HEK293 (cell line): ENCODE data around the gene SEC22A.

Experiments
- CTCF ChIA-PET: fragments of 350-600 bp; formaldehyde crosslinking; extraction: SDS; loops from one replicate; lab custom pipeline; 2021; ENCODE audit warnings: antibody characterized with exemption; lab: Yijun Ruan, JAX
- POLR2A ChIA-PET: fragments of 300-600 bp; formaldehyde crosslinking; extraction: SDS; loops from one replicate; lab custom pipeline; 2020; ENCODE audit warnings: antibody characterized with exemption, inconsistent platforms; lab: Yijun Ruan, JAX
- H3K27ac ChIP-seq: fragments of 200-500 bp; sonication (Bioruptor generic); 2 replicates; pipeline ENCODE4 v1.5.1; 2014; ENCODE audit warnings: low read depth, low read length, control low read depth, inconsistent platforms; ENCODE audit errors: extremely low read depth
- H3K36me3 ChIP-seq, 2 experiments: fragments of 200-500 bp in 1 of 2; sonication (Bioruptor generic) in 1 of 2; 1 replicate in 1 of 2; 2 replicates in 1 of 2; pipeline ENCODE4 v1.5.1; 2014 to 2017; ENCODE audit warnings: inconsistent platforms in 2 of 2, low read length in 2 of 2; ENCODE audit not compliant: control insufficient read depth in 2 of 2, insufficient read depth in 1 of 2
- H3K4me1 ChIP-seq: fragments of 200-500 bp; sonication (Bioruptor generic); 2 replicates; pipeline ENCODE4 v1.5.1; 2014; ENCODE audit warnings: mild to moderate bottlenecking, low read length, inconsistent platforms; ENCODE audit not compliant: control insufficient read depth, insufficient read depth
- H3K4me3 ChIP-seq: 2 replicates; pipeline ENCODE4 v1.5.1; 2011; ENCODE audit warnings: low read depth, mild to moderate bottlenecking, control low read depth, low read length, moderate library complexity
- H3K9me3 ChIP-seq: fragments of 200-500 bp; sonication (Bioruptor generic); 2 replicates; pipeline ENCODE4 v1.5.1; 2014; ENCODE audit warnings: low read depth, low read length, inconsistent platforms; ENCODE audit not compliant: control insufficient read depth, insufficient read depth
- BCL11B ChIP-seq: fragments of 450-650 bp; formaldehyde crosslinking; IDR thresholded peaks from 2 replicates; pipeline ENCODE4 v1.5.1; 2016; ENCODE audit warnings: low read depth, missing biosample characterization, missing genetic modification characterization
- IKZF3 ChIP-seq: fragments of 450-650 bp; IDR thresholded peaks from 2 replicates; pipeline ENCODE4 v1.5.0; 2018; ENCODE audit warnings: missing biosample characterization, mild to moderate bottlenecking, missing genetic modification characterization, moderate library complexity
- KLF8 ChIP-seq: fragments of 450-650 bp; formaldehyde crosslinking; IDR thresholded peaks from 2 replicates; pipeline ENCODE4 v1.5.1; 2016; ENCODE audit warnings: missing biosample characterization, missing genetic modification characterization
- MYNN ChIP-seq: fragments of 450-650 bp; formaldehyde crosslinking; IDR thresholded peaks from 2 replicates; pipeline ENCODE4 v1.5.1; 2016; ENCODE audit warnings: missing biosample characterization, missing genetic modification characterization, borderline replicate concordance
- PRDM2 ChIP-seq: fragments of 450-650 bp; formaldehyde crosslinking; IDR thresholded peaks from 2 replicates; pipeline ENCODE4 v1.5.1; 2016; ENCODE audit warnings: missing biosample characterization, missing genetic modification characterization, borderline replicate concordance
- SALL2 ChIP-seq: fragments of 450-650 bp; formaldehyde crosslinking; IDR thresholded peaks from 2 replicates; pipeline ENCODE4 v1.5.0; 2017; ENCODE audit warnings: missing biosample characterization, mild to moderate bottlenecking, missing genetic modification characterization, borderline replicate concordance
- SP7 ChIP-seq: fragments of 450-650 bp; formaldehyde crosslinking; IDR thresholded peaks from 2 replicates; pipeline ENCODE4 v1.5.1; 2016; ENCODE audit warnings: missing biosample characterization, missing genetic modification characterization
- TSHZ1 ChIP-seq: fragments of 450-650 bp; formaldehyde crosslinking; IDR thresholded peaks from 2 replicates; pipeline ENCODE4 v1.5.1; 2016; ENCODE audit warnings: missing biosample characterization, missing genetic modification characterization, borderline replicate concordance
- ZFP41 ChIP-seq: fragments of 450-650 bp; formaldehyde crosslinking; IDR thresholded peaks from 2 replicates; pipeline ENCODE4 v1.5.1; 2016; ENCODE audit warnings: missing biosample characterization, missing genetic modification characterization, borderline replicate concordance
- ZNF121 ChIP-seq: fragments of 450-650 bp; formaldehyde crosslinking; IDR thresholded peaks from 2 replicates; pipeline ENCODE4 v1.5.1; 2016; ENCODE audit warnings: missing biosample characterization, missing genetic modification characterization
- ZNF155 ChIP-seq: fragments of 450-650 bp; formaldehyde crosslinking; IDR thresholded peaks from 2 replicates; pipeline ENCODE4 v1.5.1; 2016; ENCODE audit warnings: missing biosample characterization, missing genetic modification characterization
- ZNF16 ChIP-seq: fragments of 450-650 bp; formaldehyde crosslinking; IDR thresholded peaks from 2 replicates; pipeline ENCODE4 v1.5.1; 2016; ENCODE audit warnings: low read depth, missing biosample characterization, missing genetic modification characterization
- ZNF2 ChIP-seq: fragments of 450-650 bp; formaldehyde crosslinking; IDR thresholded peaks from 2 replicates; pipeline ENCODE4 v1.5.1; 2016; ENCODE audit warnings: missing biosample characterization, missing genetic modification characterization
- ZNF202 ChIP-seq: fragments of 450-650 bp; formaldehyde crosslinking; IDR thresholded peaks from 2 replicates; pipeline ENCODE4 v1.5.1; 2016; ENCODE audit warnings: missing biosample characterization, missing genetic modification characterization, borderline replicate concordance
- ZNF274 ChIP-seq, 2 experiments: fragments of 200-500 bp in 1 of 2; fragments of 450-650 bp in 1 of 2; sonication (Bioruptor generic) in 1 of 2; formaldehyde crosslinking in 1 of 2; IDR thresholded peaks; 2 replicates each; pipeline versions ENCODE4 v1.5.1 to v1.6.1; 2014 to 2016; ENCODE audit warnings: borderline replicate concordance in 1 of 2, inconsistent platforms in 1 of 2, low read length in 1 of 2, missing biosample characterization in 1 of 2, missing genetic modification characterization in 1 of 2
- ZNF335 ChIP-seq: fragments of 450-650 bp; formaldehyde crosslinking; conservative IDR thresholded peaks from 2 replicates; pipeline ENCODE4 v1.5.1; 2016; ENCODE audit warnings: missing biosample characterization, missing genetic modification characterization
- ZNF530 ChIP-seq: fragments of 450-650 bp; formaldehyde crosslinking; IDR thresholded peaks from 2 replicates; pipeline ENCODE4 v1.5.1; 2016; ENCODE audit warnings: low read depth, missing biosample characterization, missing genetic modification characterization
- ZNF571 ChIP-seq: fragments of 450-650 bp; formaldehyde crosslinking; IDR thresholded peaks from 2 replicates; pipeline ENCODE4 v1.5.0; 2017; ENCODE audit warnings: missing biosample characterization, missing genetic modification characterization
- ZNF596 ChIP-seq: fragments of 450-650 bp; IDR thresholded peaks from 2 replicates; pipeline ENCODE4 v1.5.0; 2018; ENCODE audit warnings: missing biosample characterization, mild to moderate bottlenecking, missing genetic modification characterization, moderate library complexity
- ZNF645 ChIP-seq: fragments of 450-650 bp; formaldehyde crosslinking; IDR thresholded peaks from 2 replicates; pipeline ENCODE4; 2016; ENCODE audit warnings: missing biosample characterization, missing genetic modification characterization
- ZNF664 ChIP-seq: fragments of 450-650 bp; formaldehyde crosslinking; IDR thresholded peaks from 2 replicates; pipeline ENCODE4 v1.5.1; 2016; ENCODE audit warnings: missing biosample characterization, missing genetic modification characterization
- ZNF76 ChIP-seq: fragments of 450-650 bp; formaldehyde crosslinking; IDR thresholded peaks from 2 replicates; pipeline ENCODE4; 2016; ENCODE audit warnings: low read depth, missing biosample characterization, missing genetic modification characterization, borderline replicate concordance

SEC22A gene

GRCh38 chr3:123317716-123318115 is 116.0 kb downstream of the SEC22A start:
- no peaks in the 10 kb centered on the region for H3K9me3 ChIP-seq
- no peaks in the 10 kb centered on the region for H3K36me3 ChIP-seq
- H3K27ac ChIP-seq = no peak overlapping the region
- ChIA-PET POLR2A (no interaction called here), CTCF (no interaction called here)
- TF ChIP-seq ZNF76 (tag by site-specific recombination) (no peak), ZNF571 (tag by site-specific recombination) (no peak), IKZF3 (tag by site-specific recombination) (no peak), ZNF335 (no peak), ZNF121 (tag by site-specific recombination) (no peak), ZNF202 (tag by site-specific recombination) (no peak), SP7 (tag by site-specific recombination) (no peak), KLF8 (no peak), ZNF530 (tag by site-specific recombination) (no peak)
- no peaks in the 10 kb centered on the region for H3K4me1 ChIP-seq
- H3K4me3 ChIP-seq = no peak overlapping the region

GRCh38 chr3:123318374-123318773 is 116.6 kb downstream of the SEC22A start:
- CTCF ChIA-PET = no interaction called here
- no peaks in the 10 kb centered on the region for H3K36me3 ChIP-seq
- H3K27ac ChIP-seq = no peak overlapping the region
- POLR2A ChIA-PET = no interaction called here
- no peak overlapping the region for H3K4me3 ChIP-seq
- TF ChIP-seq ZNF645 = no peak
- TF ChIP-seq TSHZ1 (tag by site-specific recombination) = no peak
- no peak for TF ChIP-seq MYNN (tag by site-specific recombination)
- no peak for TF ChIP-seq ZNF155 (tag by site-specific recombination)
- no peak for TF ChIP-seq BCL11B (tag by site-specific recombination)
- no peak for TF ChIP-seq ZNF2 (tag by site-specific recombination)
- no peak for TF ChIP-seq ZNF596 (tag by site-specific recombination)
- no peak for TF ChIP-seq SALL2 (tag by site-specific recombination)
- no peak for TF ChIP-seq PRDM2
- no peak for TF ChIP-seq ZFP41 (tag by site-specific recombination)
- no peak for TF ChIP-seq ZNF274 (IDR thresholded peaks at IDR 0.05; ENCODE audit: low read length)
- no peak for TF ChIP-seq ZNF274 (tag by site-specific recombination; IDR thresholded peaks at IDR 0.05; ENCODE audit: borderline replicate concordance)
- no peak for TF ChIP-seq ZNF664 (tag by site-specific recombination)
- no peak for TF ChIP-seq ZNF16 (tag by site-specific recombination)
- no peaks in the 10 kb centered on the region for H3K9me3 ChIP-seq
- H3K4me1 ChIP-seq = no peaks in the 10 kb centered on the region
